ENCODE measurements around the gene SEPTIN5.
"Not testable (repeated sequence)": the region's sequence is repeated elsewhere in the genome, so short reads cannot be mapped to it uniquely, and the experiment has no call there.

Gene SEPTIN5

DNA sequence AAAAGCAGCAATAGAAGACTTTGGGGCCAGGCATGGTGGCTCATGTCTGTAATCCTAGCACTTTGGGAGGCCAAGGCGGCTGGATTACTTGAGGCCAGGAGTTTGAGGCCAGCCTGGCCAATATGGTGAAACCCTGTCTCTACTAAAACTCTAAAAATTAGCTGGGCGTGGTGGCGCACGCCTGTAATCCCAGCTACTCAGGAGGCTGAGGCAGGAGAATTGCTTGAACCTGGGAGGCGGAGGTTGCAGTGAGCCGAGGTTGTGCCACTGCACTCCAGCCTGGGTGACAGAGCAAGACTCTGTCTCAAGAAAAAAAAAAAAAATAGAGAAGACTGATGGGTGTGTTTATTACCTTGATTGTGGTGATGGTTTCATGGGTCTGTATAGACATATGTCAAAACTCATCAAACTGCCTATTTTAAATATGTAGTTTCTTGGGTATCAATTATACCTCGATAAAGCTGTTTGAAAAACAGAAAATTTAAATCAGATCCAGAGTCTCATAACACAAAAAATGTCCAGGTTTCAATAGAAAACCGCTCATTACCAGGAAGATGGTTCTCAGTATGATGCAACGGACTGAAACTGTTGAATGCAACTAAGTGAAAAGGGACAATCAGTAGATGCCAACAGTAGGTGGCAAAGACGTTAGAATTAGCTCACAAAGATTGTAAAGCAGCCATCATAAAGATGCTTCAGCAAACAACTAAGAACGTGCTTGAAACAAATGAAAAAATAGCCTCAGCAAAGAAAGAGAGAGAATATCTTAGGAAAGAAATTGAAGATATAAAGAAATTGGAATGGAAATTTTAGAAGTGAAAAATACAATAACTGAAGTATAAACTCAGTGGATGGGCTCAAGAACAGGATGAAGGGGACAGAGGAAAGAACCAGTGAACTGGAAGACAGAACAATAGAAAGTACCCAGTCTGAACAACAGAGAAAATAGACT, 33.1 kb upstream of the SEPTIN5 start:
- DNase-seq, result no peak

- DNase-seq, result no peak
Observed at GRCh38 chr22:19681863-19682245, 32.4 kb upstream of the SEPTIN5 start.

DNA sequence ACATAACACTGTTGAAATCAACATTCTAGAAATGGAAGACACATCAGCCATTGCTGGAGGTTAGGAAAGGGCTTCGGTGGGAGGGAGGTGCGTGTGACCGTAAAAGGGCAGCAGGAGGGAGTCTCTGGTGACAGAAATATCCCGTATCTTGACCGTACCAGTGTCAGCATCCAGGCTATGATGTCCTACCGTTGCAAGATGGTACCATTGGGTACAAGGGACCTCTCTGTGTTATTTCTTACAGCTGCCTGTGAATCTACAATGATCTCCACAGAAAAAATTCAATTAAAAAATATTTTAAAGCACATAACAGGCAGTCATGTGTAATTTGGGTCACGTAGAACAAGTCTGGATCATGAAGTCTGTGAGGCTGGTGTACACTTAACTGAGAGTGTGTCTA, 27.4 kb upstream of the SEPTIN5 start:
- DNase-seq, result no peak

DNA sequence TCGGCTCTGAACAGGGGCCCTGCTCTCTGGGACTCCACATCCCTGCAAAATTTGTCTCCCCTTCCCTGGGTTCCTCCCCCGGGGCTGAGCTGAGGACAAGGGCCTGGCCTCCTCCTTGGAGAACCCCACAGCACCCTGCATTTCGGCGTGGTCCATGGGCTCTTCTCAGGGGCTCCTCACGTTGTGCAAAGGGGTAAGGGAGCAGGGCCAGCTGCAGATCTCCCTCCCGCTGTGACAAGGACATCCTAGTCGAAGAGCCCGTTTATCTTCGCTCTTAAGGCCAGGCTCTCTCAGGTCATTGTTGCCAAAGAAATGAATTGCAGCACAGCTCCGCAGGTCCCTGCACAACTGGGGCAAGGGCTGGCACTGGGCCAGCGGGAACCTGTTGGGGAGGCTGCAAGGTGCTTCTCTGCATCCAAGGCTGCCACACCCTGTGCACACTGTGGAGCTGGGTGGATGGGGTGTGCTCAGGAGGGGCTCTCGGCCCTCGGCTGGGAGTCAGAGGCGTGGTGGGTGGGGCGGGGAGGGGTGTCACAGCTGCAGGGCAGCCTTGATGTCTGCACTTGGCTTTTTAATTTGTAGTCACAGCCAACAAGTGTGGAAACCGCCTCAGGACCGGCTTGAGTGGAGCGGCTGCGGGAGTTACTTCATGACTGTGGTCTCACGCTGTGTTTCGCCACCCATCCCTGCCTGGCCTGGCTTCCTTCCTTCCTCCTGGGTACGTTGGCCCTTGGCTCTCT, 26.6 kb upstream of the SEPTIN5 start:
- DNase-seq, result no peak

DNA sequence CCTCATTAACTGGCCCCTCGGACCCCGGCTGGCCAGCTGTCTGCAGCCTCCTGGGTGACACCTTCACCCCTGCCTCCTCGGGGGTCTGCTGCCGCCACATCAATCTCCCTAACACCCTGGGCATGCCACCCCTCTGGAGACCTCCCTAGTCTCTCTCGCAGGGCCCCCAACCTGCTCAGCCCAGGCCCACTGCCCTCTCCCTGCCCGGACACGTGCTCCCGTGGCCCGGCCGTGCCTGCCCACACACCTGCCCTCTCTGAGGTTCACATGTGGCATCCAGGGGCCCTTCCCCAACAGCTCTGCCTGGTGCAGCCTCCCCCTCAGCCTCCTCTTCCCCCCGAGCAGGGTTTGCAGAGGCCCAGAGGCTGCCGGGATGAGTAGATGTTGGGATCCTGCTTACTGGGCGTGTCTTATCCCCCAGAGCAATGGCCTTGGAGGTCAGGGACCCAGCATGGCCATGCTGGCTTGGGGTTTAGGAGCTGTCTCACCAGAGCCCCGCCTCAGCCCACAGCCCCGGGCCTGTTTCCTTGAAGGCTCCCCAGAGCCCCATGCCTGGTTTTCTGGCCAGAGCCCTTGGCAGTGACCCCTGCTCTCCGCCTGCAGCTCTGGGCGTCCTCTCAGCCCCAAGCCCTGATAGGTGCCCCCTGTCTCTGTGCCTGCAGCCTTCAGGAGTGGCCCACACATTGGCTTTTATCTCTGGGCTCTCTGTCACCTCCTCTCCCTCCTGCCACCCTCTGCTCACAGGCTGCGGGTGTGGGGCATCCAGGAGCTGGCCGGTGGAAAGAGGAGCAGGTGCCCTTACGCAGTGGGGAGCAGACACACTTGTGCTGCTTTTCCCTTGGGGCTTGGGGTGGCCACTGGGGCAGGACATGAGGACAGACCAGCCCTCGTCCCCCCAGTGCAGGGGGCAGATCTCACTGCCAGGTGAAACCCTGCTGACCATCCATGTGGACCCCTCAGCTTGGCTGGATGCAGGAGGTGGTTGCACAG, 25.7 kb upstream of the SEPTIN5 start:
- DNase-seq, result no peak

- DNase-seq, result no peak
Observed at GRCh38 chr22:19689408-19689807, 24.9 kb upstream of the SEPTIN5 start.

DNA sequence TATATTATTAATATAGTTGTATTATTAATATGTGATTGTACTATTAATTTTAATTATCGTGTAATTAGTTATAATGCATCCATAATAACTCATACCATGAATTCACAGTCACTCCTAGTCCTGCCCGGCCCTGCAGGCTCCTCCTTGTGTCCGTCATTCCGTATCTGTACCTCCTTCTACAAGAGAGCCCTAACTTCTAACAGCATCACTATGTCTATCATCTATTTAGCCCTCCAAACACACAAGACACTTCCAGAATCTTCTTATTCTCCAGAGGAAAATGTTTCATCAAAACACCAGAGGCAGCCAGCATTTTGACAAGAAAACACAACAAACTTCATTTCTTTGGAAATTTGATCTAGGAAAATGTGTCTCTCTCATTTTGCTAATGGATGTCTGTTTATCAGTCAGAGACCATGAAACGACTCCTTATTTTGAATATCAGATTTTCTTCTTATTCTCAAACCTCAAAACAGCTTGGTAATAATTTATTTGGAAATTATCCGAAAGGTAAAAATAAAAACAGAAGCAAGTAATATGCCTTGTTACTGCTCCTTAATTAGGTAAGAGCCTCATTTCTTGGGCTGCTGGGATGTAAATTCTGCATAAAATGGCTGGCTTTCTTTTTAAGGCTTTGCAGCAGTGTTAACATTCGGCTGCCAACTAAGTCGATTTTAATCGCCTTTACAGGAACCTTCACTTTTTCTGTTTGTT, 23.1 kb upstream of the SEPTIN5 start:
- no peak for DNase-seq

DNA sequence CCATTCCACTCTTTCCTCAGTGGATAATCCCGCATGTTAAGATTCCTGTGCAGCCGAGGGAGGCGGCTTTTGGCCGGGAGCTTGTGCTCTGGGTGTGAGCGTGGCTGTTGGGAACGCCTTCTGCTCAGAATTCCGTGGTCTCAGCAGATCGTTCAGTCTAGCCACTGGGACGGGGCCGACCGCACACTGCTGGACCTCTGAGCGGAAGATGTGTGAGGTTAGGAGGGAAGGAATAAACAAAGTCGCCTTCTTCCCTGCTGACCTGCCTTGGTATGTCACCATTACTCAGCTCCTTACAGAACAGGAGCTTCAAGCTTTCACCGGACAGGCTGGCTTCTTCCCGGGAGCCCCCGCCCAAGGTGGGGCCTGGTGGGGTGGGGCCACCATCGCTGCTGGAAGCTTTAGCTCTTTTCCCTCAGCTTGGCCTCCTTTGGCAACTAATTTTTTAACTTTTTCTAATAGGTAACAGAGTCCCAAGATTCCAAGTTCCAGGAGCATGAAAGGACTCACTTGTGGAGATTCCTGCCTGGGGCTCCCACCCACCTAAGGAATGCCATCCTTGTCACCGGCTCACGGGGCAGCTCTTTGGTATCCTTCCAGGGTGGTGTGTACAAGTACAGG, 22.5 kb upstream of the SEPTIN5 start:
- no peak for DNase-seq

GRCh38 chr22:19693581-19693980, 20.7 kb upstream of the SEPTIN5 start:
- DNase-seq, result no peak

GRCh38 chr22:19693981-19694670, 20.2 kb upstream of the SEPTIN5 start:
- no peak for DNase-seq

DNA sequence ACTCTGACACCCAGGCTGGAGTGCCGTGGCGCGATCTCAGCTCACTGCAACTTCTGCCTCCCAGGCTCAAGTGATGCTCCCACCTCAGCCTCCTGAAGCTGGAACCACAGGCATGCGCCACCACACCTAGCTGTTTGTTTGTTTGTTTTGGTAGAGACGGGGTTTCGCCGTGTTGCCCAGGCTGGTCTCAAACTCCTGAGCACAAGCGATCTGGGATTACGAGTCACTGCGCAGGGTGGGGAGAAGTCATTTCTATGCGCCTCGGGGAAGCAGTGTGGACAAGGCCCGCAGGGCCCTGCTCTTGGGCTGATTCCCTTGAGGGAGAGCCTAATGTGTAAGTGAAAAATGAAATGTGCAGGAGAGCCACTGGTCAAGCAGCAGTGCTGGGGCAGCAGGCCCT, 19.6 kb upstream of the SEPTIN5 start:
- no peak for DNase-seq

GRCh38 chr22:19696504-19697276, 17.6 kb upstream of the SEPTIN5 start:
- no peak for DNase-seq

- not testable (repeated sequence) for DNase-seq
Observed at GRCh38 chr22:19697871-19698270, 16.4 kb upstream of the SEPTIN5 start.

DNA sequence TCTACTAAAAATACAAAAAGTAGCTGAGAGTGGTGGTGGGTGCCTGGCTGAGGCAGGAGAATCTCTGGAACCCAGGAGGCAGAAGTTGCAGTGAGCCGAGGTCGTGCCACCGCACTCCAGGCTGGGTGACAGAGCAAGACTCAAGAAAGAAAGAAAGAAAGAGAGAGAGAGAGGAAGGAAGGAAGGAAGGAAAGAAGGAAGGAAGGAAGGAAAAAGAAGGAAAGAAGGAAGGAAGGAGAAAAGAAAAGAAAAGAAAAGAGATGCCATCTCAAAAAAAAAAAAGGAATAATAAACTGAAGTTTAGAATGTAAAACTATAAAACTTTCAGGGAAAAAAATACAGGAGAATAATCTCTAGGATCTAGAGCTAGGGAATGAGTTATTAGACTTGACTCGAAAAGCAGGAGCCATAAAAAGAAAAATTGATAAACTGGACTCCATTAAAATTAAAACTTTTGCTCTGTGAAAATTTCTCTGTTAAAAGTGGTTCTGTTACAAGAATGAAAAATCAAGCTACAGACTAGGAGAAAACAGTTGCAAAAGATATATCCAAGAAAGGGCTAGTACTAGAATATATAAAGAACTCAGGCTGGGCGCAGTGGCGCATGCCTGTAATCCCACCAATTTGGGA, 13.4 kb upstream of the SEPTIN5 start:
- DNase-seq, result no peak

DNA sequence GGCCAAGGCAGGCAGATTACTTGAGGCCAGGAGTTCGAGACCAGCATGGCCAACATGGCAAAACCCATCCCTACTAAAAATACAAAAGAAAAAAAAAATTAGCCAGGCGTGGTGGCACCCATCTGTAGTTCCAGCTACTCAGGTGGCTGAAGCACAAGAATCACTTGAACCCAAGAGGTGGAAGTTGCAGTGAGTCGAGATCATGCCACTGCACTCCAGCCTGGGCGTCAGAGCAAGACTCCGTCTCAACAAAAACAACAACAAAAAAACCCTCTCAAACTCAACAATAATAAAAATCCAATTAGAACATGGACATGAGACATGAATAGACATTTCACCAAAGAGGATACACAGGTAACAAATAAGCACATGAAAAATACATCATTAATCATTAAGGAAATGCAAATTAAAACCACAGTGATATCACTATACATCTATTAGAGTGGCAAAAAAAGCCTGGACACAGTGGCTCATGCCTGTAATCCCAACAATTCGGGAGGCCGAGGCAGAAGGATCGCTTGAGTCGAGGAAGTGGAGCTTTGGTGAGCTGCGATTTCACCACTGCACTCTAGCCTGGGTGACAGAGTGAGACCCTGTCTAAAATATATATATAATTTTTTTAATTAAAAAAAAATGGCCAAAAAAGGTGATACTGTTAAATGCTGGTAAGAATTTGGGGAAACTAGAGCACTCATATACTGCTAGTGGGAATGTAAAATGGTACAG, 12.7 kb upstream of the SEPTIN5 start:
- DNase-seq, result no peak

GRCh38 chr22:19703869-19704268, 10.4 kb upstream of the SEPTIN5 start:
- DNase-seq, result no peak

DNA sequence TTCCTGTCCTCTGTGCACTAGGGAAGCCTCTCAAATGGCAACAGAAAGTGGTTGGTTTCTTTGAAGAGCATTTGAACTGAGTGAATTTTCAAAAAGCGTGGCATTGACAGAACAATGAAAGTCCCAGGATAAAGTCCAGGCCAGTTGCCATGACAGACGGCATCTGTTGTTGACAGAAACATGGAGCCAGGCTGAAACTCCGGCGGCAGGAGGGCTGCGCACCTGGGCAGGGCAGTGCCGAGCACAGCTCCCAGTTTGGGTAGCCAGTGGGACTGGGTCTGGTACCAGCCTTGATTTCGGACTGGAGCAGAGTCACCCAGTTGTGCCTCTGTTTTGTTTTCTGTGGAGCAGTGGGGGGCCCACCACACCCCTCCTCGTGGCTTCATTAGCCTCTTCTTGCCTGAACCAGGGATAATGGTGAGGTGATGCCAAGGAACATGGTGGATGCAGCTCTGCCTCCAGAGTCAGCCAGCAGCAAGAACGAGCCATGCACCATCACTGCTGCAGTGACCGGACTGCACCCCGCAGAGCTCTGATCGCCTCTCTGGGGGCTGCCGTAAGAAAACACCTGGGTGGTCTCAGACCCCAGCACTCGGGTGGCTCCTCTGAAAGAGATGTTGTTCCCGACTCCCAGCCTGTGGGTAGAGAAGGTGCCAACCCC, 9.8 kb upstream of the SEPTIN5 start:
- DNase-seq, result no peak

GRCh38 chr22:19705181-19705934, 8.9 kb upstream of the SEPTIN5 start:
- DNase-seq, result no peak
